GM21619 (cell line): ENCODE data around the gene BARHL1.

Experiments used
- ATAC-seq: cut with Tn5 transposase; IDR thresholded peaks from one replicate; pipeline ENCODE4 v1.9.1; 2021; ENCODE audit not compliant: unreplicated experiment

BARHL1 gene

DNA sequence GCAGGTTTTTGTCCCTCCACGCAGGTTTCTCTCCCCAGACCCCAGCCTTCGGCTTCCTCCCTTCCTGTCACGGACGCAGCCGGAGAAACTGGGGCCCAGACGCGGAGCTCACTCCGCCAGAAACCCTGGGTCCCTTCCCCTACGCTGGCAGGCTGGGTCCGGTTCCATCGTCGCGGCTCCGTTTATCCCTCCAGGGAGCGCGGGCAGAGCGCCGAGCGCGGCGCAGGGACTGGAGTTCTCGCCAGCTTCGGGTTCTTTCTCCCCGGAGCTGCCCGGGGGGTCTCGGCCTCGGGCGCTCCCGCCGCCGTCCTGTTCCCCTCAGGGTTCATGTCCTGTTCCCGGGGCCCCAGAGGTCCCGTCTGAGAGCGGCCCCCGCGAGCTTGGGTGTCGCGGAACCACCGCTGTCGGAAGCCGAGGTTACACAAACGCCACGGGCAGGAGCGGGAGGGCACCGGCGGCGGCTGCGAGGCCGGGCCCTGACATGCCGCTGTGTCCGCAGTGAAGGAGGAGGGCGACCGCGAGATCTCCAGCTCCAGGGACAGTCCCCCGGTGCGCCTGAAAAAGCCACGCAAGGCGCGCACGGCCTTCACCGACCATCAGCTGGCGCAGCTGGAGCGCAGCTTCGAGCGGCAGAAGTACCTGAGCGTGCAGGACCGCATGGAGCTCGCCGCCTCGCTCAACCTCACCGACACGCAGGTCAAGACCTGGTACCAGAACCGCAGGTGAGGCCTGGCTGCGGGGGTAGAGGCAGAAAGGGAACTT lies 4.6 kb downstream of the BARHL1 start:
- ATAC-seq: no peak

DNA sequence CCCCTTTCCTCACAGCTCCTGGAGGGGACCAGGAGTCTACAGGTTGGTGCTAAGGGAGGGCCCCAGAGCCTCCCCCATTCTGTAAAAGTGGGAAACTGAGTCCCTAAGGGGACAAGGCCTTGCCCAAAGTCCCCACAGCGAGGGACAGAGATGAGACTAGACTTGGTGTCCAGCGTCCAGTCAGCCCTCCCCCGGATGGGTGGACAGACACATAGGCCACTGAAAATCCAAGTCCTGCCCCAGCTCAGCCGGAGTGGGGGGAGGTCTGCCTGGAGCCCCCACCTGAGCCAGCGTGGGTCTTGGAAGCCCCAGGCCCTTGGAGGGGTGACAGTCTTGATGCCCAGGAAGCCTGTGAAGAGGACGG lies 5.2 kb downstream of the BARHL1 start:
- ATAC-seq: no peak

DNA sequence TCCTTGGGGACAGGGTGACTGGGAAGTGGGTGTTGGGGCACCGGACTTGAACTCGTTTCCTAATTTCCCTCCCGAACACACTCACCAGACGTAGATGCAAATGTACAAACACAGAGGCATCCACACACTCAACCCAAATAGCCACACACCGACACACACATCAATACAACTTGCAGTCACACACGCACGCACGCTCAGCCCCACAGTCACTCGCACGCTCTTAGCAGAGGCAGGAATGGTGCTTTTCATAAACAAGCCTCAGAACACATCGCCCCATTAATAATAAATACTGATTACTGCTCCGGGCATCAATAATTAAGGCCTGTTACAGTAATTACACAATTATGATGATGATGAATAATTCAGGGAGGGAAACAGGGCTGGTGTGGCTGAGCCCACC lies 5.7 kb downstream of the BARHL1 start:
- no peak for ATAC-seq

DNA sequence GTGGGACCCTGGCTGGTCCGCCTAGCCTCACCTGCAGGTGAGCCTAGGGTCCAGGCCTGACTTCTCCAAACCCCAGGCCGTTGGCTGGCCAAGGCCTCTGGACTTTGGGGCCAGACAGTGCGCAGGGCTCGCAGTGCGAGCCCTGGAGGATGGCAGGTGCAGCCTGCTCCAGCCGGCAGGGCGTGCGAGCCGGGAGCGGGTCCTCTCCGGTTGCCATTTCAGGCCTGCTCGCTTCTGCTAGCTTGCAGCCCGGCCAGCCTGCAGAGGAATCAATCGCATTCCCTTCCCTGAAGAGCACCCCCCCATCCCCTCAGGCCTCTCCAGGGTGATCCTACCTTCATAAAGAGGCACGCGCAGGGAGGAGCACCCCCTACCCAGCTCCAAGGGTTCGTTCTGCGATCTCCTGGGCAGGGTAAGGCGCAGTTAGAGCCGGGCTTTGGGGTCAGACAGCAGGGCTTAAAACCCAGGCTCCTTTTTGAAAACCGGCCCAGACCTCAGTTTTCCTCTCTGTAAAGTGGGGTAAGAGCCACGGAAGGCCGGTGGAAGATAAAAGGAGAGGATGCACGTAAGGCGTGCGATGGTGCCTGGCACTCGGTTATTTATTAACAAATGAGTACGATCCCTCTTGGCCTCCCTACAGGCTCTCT lies 6.2 kb downstream of the BARHL1 start:
- ATAC-seq: no peak

DNA sequence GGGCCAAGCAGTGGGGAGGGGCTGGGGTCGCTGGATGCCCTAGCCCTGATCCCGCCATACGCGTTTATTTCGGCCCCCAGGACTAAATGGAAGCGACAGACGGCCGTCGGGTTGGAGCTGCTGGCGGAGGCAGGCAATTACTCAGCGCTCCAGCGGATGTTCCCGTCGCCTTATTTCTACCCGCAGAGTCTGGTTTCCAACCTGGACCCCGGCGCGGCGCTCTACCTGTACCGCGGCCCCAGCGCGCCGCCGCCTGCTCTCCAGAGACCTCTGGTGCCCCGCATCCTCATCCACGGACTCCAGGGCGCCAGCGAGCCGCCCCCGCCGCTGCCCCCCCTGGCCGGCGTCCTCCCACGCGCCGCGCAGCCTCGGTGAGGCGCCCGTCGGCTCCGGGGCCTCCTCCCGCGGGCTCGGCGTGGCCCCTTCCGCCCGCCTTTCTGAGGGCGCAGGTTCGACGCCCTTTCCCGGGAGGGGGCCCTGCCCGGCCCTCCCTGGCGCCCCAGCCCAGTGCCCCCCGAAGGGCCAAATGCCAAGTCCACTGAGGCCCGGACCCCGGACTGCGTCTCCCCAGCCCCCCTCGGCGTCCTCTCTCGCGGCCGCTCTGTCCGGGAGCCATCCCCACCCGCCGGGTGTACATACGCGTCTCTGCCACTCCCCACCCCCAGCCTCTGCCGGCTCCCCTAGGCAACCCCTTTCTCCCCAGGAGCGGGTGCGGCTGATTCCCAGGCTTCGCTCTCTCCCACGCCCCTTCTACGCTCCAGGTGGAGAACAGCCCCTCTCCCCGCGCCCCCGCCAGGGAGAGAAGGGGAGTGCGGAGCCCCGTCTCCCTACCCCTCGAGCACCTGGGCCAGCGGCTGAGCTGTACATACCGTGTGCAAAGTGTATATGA lies 7.0 kb downstream of the BARHL1 start:
- ATAC-seq: no peak

DNA sequence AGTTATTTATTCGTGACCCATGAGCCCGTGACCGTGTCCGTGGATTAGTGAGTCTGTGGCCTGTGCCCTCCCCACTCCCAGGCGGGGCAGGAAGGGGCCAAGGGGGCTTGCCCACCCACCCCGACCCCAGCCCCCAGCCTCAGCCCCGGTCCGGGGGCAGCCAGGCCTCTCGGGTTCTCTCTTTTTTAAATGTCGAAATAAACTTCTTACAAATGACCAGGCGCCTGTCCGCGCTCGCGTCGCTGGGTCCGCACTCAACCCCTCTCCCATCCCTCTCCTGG lies 7.6 kb downstream of the BARHL1 start:
- ATAC-seq: no peak

DNA sequence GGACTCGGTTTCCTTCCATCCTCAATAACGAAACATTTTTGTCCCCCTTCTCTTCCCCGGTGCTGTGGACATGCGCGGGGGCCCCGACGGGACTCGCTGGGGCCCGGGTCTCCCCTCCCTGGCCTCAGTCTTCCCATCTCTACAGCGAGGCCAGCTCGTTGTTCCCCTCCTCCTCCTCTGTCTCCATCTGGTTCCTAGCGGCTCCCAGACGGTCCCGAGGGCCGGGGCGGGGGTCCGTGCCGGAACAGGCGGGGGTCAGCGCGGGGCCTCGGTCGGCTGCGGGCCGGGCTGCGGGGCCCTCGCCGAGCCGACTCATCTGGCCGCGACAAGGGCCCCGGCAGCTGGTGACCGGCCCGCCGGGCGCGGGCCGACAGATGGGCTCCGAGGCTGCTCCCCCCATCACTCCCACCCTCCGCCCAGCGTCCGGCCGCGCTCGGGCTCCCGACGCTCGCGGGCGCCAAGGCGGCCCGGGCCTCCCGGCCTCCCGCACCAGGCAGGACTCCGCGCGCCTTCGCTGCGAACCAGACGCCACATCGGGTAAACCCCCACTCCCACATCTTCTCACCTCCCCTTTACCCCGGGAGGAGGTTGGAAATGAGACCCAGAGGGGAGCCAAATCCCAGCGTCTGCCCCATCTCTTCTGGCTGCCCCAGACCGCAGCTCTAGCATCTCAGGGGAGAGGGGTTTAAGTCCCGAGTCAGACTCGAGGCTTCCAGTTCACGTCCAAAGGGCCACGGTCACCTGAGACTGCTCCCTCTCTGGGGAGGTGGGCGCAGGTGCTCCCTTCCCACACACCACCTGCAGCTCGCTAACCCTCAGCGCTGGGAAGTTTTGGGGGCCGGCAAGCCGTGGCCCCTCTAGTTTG lies 8.1 kb downstream of the BARHL1 start:
- ATAC-seq: no peak

DNA sequence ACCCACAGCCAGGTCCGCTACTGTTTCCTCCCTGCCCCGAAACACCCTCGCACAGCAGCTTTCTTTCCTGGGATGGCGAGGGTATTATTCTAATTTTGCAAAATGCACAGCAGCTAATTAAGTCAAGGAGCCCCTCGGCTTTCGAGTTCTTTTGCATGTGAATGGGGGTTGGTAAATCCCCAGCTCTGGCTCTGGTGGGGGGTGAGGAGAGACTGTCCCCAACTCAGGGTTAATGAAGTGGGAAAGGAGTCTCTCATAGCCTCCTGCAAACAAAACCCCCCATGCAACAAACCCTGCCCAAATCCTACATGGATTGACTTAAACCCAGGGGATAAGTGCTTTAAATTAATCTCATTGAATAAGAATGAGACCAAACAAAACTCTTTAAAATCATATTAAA lies 8.8 kb downstream of the BARHL1 start:
- ATAC-seq: no peak

DNA sequence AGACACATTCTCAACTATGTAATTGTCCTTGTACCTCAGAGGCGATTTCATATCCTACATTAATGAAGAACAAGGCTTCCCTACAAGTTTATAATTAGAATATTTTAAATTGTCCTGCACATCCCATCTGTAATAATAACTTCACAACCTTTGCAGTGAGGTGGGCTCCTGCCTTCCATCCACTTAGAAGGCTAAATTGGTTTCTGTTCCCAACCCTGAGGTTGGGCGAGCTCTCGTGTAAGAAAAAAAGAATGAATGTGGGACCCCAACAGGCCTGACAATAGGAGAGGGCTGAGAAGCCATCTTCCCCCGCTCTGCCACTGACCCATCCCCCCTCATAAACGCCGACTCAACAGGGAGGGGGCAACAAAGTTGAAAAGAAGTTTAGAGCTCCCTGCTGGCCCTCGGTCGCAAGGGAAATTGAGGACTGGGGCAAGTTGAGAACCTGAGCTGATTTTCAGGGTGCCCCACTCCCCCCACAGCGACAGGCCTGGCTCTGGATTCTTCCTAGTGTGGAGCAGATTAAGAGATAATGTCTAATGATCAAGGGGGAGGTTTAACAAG lies 9.4 kb downstream of the BARHL1 start:
- ATAC-seq: no peak

DNA sequence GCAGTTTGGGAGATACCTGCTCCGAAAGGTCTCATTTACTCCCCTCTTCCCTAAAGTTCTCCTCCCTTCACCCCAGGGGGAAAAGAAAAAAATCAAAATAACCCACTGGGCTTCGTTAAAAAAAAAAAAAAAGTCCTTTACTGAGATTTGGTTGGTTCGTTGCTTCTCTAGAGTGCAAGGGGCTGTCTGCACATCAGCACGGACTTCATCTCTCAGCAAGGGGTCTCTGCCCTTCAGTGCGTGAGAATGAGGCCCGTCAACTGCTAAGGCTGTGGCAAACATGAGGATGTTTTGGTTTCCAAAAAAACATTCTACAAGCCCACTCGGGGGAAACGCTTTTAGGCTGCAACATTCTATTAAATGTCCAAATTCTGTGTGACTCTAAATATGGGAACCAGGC lies 10.0 kb downstream of the BARHL1 start:
- no peak for ATAC-seq

DNA sequence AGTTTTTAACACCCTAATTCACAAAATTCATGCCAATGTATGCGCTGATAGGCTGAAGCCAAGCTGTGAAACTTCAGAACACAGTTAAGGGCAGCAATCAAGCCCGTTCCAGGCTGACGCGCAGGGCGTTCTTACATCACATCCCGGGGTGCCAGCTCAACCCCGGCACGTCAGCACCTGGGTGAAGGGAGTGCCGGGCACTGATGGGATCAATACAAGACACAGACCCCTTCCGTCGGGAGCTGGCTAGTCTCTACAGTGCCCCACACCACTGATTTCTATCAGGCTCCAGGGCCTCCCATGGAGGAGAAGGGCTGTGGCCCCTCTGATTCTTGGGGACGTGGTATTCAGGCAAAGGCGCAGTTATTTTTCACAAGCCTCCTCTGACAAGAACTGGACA lies 12.0 kb downstream of the BARHL1 start:
- no peak for ATAC-seq

DNA sequence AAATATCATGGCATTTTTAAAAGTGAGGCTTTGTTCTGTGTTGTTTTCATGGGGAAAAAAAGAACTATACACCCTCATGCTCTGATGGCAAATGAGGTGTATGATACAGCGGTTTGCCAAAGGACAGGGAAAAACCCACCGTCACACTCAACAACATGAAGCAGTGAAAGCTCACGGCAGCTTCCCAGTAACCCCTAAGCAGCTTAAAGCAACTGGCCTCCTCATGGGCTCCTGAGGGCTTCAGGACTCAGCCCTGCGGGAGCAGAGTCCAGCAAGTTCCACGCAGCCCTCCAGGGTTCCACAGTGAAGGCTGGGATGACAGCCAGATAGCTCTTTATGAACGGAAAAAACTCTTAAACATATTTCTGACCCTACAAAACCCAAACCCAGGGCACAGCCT lies 12.9 kb downstream of the BARHL1 start:
- ATAC-seq: no peak

DNA sequence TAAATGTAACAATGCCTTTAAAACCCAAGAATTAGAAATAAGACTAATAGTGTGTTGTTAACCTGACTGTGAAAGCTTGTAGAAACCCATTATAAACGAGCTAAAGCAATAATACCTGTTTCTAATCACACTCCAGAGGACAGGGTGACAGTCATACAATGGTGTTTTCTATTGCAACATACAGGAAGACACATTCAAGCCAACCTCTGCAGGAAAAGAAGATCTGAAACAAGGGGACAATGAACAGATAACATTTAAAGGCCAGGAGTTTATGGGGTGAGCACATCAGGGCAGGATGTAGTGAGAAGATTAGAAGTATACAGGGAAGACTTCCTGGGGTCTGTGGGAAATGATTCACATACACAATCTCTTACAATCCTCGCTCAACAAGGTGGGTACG lies 13.8 kb downstream of the BARHL1 start:
- ATAC-seq: no peak

DNA sequence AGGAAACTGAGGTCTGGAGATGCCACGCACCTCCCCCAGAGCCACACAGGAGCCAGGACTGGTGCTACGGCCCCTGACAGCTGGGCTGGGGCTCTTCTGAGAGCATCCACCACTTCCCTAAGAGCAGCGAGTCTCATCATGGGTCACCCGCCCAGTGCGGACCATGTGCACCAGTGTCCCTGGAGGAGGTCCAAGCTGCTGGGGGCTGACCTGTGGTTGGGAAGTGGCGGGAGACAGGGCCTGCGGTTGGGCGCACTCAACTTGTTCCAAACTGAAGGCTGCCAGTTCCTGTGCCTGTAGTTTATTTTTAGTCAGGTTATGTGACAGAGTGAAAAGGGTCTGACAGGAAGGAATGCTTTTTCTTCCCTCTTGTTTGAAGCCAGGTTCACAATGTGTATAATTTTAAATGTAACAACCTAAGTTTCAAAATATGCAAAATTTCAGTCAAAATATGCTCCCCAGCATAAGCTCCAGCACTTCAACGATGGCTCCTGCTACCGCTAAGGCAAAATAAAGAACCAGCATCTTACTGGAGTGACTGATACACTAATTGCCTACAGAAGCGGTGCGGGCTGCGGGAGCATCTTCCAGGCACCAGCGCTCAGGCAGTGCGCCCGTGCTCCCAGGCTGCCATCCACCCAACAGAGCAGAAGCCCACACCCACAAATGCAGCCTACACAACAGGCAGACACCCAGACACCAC lies 14.8 kb downstream of the BARHL1 start:
- no peak for ATAC-seq

DNA sequence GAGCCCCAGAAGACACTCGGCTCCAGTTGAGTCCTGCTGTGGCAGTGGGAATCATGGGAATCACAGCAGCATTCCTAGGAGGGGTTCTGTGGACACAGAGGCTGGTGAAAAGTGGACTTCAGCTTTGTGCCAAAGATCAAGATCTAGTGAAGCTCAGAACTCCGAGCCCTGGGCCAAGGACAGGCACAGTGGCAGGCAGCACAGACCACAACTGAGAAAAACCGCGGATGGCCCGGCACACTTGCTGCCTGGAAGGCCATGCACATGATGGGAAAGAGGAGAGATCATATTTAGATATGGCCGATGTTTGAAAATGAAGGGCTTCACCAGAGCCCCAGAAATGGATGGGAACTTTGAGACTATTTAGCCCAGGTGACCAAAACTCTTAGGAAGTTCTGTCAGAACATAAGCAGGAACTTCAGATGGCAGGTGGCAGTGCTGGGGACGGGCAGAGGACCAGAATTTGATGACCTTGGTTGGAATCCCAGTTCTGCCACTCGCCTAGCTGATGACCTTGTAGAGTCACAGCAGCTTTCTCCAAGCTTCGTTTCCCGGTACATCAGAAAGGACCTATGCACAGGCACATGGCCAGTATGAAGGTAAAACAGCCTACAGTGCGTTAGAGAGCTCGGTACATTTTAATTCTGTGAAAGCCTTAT lies 18.0 kb downstream of the BARHL1 start:
- no peak for ATAC-seq

DNA sequence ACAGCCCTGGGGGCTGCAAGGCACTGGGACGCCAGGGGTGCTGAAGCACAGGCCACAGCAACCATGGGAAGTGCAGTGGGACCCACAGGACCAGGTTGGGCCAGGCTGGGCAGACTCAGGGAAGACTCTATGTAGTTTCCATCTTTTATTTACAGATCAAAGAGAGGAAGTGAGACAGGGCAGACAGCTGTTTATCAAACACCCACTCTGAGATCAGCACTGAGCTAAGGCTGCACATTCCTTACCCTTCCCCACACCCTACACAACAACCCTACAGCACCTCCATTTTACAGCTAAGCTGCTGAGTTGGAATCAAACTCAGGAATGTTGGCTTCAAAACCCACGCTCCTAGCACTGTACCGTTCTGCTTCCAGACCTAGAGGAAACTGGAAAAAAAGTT lies 19.8 kb downstream of the BARHL1 start:
- no peak for ATAC-seq

DNA sequence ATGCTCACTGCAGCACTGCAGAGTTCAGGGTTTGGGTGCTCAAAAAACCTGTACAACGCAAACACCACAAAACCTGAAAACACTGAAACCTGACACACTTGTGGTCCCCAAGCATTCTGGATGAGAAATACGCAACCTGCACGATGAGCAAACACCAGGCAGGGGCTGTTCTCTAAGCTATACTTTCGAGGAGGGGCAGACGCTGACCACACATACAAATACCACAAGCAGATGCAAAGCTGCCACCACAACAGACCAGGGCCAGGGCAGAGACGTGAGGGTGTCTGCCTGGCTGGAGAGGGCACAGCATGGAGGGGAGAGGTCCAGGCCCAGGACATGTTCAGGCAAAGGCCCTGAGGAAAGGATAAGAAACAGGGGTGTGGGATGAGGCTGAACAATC lies 23.0 kb downstream of the BARHL1 start:
- no peak for ATAC-seq

DNA sequence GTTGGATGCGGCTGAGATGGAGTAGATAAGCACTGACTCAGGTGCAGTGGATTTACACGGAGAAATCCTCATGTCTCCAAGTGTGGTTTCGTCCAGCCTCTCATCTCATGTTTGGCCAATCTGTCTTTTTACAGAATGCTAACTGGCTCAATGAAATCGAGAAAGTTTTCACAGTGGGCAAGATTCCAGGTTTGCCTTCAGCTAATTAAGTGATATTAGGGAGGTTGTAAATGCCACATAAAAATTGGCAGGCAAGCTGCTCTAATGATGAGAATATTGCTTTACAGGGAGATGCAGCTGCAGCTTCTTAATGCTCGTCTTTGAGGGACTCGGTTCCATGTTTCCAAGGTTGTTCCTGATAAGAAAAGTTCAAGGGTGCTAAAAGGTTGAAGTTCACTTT lies 23.7 kb downstream of the BARHL1 start:
- no peak for ATAC-seq

DNA sequence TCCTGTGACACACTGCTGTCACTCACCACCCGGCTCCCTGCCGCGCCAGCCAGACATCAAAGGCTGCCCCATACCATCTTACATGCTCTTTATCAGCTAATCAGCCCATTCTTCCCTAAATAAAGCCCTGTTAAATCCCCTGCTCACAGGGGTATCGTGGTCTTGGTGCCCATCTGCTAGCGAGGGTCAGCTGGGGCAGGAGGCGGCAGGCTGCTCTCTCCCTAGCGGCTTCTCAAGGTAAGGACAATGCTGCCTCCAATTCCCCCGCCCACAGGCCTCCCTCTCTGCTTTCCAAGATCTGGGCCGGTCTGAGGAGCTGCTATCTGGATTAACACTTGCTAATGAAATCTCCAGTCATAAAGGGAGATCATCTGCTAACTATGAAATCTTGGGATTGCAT lies 26.8 kb downstream of the BARHL1 start:
- no peak for ATAC-seq

DNA sequence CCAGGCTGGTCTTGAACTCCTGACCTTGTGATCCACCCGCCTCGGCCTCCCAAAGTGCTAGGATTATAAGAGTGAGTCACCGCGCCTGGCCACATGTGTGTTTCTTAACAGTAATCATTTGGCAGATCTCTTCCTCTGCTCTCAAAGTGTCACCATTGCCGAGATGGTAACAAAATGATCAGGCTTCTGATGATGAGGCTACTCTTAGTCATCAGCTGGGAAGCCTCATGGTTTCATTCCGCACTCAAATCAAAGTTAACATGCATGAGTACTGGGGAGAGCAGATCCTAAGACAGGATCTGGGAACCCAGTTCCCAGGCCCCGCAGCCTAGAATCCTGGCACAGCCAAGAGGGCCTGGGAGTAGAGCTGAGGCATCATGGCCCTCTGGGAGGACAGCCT lies 27.4 kb downstream of the BARHL1 start:
- no peak for ATAC-seq
